ENCODE results near the gene ANK2.

Gene ANK2

GRCh38 chr4:113270520-113271319 lies 221.3 kb downstream of the ANK2 start:
- Histone ChIP-seq H3K27ac (ENCODE audit: low read length) (no peak overlapping the region), H3K9me3 (ENCODE audit: insufficient read depth, low read length, severe bottlenecking) (no peaks in the 10 kb centered on the region), H3K27me3 (ENCODE audit: insufficient read depth, low read length, poor library complexity) (no peaks in the 10 kb centered on the region), H3K9ac (ENCODE audit: low read depth, low read length) (no peak overlapping the region), H3K36me3 (ENCODE audit: insufficient read depth, low read length) (no peaks in the 10 kb centered on the region), H3K4me2 (ENCODE audit: insufficient read depth, low read length) (no peak overlapping the region), H4K20me1 (ENCODE audit: insufficient read depth, low read length) (no peaks in the 10 kb centered on the region), H3K4me3 (ENCODE audit: low read depth in 1 of 2, low read length in 2 of 2) (no peak overlapping the region), H3K4me1 (ENCODE audit: insufficient read depth, low read length) (no peaks in the 10 kb centered on the region), H3K79me2 (ENCODE audit: insufficient read depth, low read length) (no peaks in the 10 kb centered on the region), H2AFZ (ENCODE audit: low read depth, low read length) (no peak overlapping the region)
- ATAC-seq (ENCODE audit: insufficient read depth, low read depth) (no peak), DNase-seq (no peak)
- TF ChIP-seq EZH2 (IDR thresholded peaks at IDR 0.05; ENCODE audit: borderline replicate concordance, low read depth, low read length, severe bottlenecking): no peak
- TF ChIP-seq CTCF (IDR thresholded peaks at IDR 0.05; ENCODE audit: borderline replicate concordance, extremely low read depth, low read length, poor library complexity, severe bottlenecking): no peak

- DNase-seq: no peak
Measured at GRCh38 chr4:113272523-113272922, 223.1 kb downstream of the ANK2 start.

GRCh38 chr4:113273721-113274220 lies 224.3 kb downstream of the ANK2 start:
- no peak overlapping the region for H2AFZ ChIP-seq (ENCODE audit: low read depth, low read length)
- no peak overlapping the region for H3K4me2 ChIP-seq (ENCODE audit: insufficient read depth, low read length)
- no peaks in the 10 kb centered on the region for H3K27me3 ChIP-seq (ENCODE audit: insufficient read depth, low read length, poor library complexity)
- DNase-seq: no peak
- no peak overlapping the region for H3K9ac ChIP-seq (ENCODE audit: low read depth, low read length)
- no peaks in the 10 kb centered on the region for H3K9me3 ChIP-seq (ENCODE audit: insufficient read depth, low read length, severe bottlenecking)
- H3K79me2 ChIP-seq (ENCODE audit: insufficient read depth, low read length): no peaks in the 10 kb centered on the region
- no peak overlapping the region for H3K4me3 ChIP-seq (ENCODE audit: low read depth in 1 of 2, low read length in 2 of 2)
- no peak overlapping the region for H3K27ac ChIP-seq (ENCODE audit: low read length)
- no peaks in the 10 kb centered on the region for H3K36me3 ChIP-seq (ENCODE audit: insufficient read depth, low read length)
- TF ChIP-seq EZH2 (IDR thresholded peaks at IDR 0.05; ENCODE audit: borderline replicate concordance, low read depth, low read length, severe bottlenecking): no peak
- TF ChIP-seq CTCF (IDR thresholded peaks at IDR 0.05; ENCODE audit: borderline replicate concordance, extremely low read depth, low read length, poor library complexity, severe bottlenecking): no peak
- no peaks in the 10 kb centered on the region for H4K20me1 ChIP-seq (ENCODE audit: insufficient read depth, low read length)
- no peaks in the 10 kb centered on the region for H3K4me1 ChIP-seq (ENCODE audit: insufficient read depth, low read length)
- ATAC-seq (ENCODE audit: insufficient read depth, low read depth): no peak

More at GRCh38 chr4:113272523-113272922, 223.1 kb downstream of the ANK2 start:
- no peak overlapping the region for H3K27ac ChIP-seq (ENCODE audit: low read length)
- H3K9ac ChIP-seq (ENCODE audit: low read depth, low read length): no peak overlapping the region
- TF ChIP-seq CTCF (IDR thresholded peaks at IDR 0.05; ENCODE audit: borderline replicate concordance, extremely low read depth, low read length, poor library complexity, severe bottlenecking) (no peak), EZH2 (IDR thresholded peaks at IDR 0.05; ENCODE audit: borderline replicate concordance, low read depth, low read length, severe bottlenecking) (no peak)
- H3K4me3 ChIP-seq (ENCODE audit: low read depth in 1 of 2, low read length in 2 of 2): no peak overlapping the region
- H3K4me1 ChIP-seq (ENCODE audit: insufficient read depth, low read length): no peaks in the 10 kb centered on the region
- no peaks in the 10 kb centered on the region for H3K9me3 ChIP-seq (ENCODE audit: insufficient read depth, low read length, severe bottlenecking)
- no peaks in the 10 kb centered on the region for H4K20me1 ChIP-seq (ENCODE audit: insufficient read depth, low read length)
- no peak for ATAC-seq (ENCODE audit: insufficient read depth, low read depth)
- H3K4me2 ChIP-seq (ENCODE audit: insufficient read depth, low read length): no peak overlapping the region
- H2AFZ ChIP-seq (ENCODE audit: low read depth, low read length): no peak overlapping the region
- H3K79me2 ChIP-seq (ENCODE audit: insufficient read depth, low read length): no peaks in the 10 kb centered on the region
- no peaks in the 10 kb centered on the region for H3K36me3 ChIP-seq (ENCODE audit: insufficient read depth, low read length)
- H3K27me3 ChIP-seq (ENCODE audit: insufficient read depth, low read length, poor library complexity): no peaks in the 10 kb centered on the region
